ENCODE data around the gene VPS35L.

DNA sequence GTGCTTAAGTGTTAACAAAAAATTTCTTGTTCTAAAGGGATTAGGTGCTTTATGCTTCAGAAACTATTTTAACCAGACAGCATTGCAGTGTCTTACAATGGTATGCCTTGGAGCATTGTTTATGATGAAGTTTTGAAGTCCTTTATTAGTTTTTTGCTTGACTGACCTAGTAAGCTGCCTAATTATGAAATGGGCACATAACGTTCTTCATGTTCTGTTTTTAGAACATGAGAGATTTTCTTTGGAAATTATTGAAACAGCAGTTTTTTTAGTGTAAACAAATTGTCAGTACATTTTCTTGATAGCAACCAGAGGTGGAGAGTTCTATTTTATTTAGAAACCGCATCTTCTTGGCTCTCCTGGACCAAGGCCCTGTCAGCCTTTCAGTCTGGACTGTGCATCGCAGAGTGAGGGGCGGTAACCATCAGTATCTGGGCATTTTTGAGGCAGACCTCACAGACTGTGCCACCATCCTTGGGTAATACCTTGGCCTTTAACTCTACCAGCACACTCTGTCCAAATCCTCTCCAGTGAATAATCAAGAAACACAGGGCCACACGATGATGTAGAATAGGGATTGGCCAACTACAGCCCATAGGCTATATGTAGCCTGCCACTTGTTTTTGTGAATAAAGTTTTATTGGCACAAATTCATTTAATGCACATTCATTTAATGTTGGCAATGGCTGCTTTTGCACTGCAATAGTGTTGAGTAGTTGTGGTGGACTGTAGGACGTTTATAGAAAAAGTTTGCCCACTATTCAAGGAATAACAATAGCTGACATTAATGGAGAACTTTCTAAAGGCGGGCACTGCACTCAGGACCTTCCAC is 81.1 kb downstream of the VPS35L start:
- TF ChIP-seq, protein P1, sequence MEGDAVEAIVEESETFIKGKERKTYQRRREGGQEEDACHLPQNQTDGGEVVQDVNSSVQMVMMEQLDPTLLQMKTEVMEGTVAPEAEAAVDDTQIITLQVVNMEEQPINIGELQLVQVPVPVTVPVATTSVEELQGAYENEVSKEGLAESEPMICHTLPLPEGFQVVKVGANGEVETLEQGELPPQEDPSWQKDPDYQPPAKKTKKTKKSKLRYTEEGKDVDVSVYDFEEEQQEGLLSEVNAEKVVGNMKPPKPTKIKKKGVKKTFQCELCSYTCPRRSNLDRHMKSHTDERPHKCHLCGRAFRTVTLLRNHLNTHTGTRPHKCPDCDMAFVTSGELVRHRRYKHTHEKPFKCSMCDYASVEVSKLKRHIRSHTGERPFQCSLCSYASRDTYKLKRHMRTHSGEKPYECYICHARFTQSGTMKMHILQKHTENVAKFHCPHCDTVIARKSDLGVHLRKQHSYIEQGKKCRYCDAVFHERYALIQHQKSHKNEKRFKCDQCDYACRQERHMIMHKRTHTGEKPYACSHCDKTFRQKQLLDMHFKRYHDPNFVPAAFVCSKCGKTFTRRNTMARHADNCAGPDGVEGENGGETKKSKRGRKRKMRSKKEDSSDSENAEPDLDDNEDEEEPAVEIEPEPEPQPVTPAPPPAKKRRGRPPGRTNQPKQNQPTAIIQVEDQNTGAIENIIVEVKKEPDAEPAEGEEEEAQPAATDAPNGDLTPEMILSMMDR (conservative IDR thresholded peaks at IDR 0.05): no peak
- TF ChIP-seq EZH2 (IDR thresholded peaks at IDR 0.05; ENCODE audit: low read depth): no peak
